ENCODE results near the gene RXRA. TPM values are rescaled to one million over a fixed set of nuclear protein-coding genes. Genes with fewer than 3 reads are reported as not detected.

Gene RXRA
- total and polyA plus RNA-seq, 2 of the 4 experiments (the other 2 are of a cell fraction), result 7.5 to 17.9 TPM

GRCh38 chr9:134400283-134400682 is 74.0 kb downstream of the RXRA start:
- Histone ChIP-seq H3K18ac (ENCODE audit: low read depth, low read length) (no peak overlapping the region), H3K36me3 (ENCODE audit: control insufficient read depth, insufficient read depth, low read length) (peaks cover 8% of the 10 kb centered on the region; the same call in 1 of the 2 replicates), H3K9me3 (ENCODE audit: control insufficient read depth, insufficient read depth, low read length) (peaks cover 5% of the 10 kb centered on the region), H3K9me1 (ENCODE audit: insufficient read depth, low read length) (peaks cover 13% of the 10 kb centered on the region; the same call in 1 of the 2 replicates), H2AK5ac (ENCODE audit: low read depth, low read length) (no peak overlapping the region), H2AK9ac (replicated peaks; ENCODE audit: low read depth, low read length, poor library complexity) (no peak overlapping the region), H4K91ac (ENCODE audit: insufficient read depth, low read depth, low read length) (no peak overlapping the region), H3K23ac (ENCODE audit: low read depth, low read length) (no peak overlapping the region), H4K8ac (ENCODE audit: low read depth in 2 of 2, low read length in 2 of 2) (no peak overlapping the region), H3K14ac (replicated peaks; ENCODE audit: low read depth, low read length) (no peak overlapping the region), H3K9ac (ENCODE audit: low read depth, low read length) (no peak overlapping the region), H3K4me2 (ENCODE audit: low read depth, low read length) (no peak overlapping the region), H3K27ac (ENCODE audit: insufficient read depth, low read length) (no peak overlapping the region), H2BK5ac (ENCODE audit: low read depth, low read length, poor library complexity, severe bottlenecking) (no peak overlapping the region), H3K4me1 (ENCODE audit: control insufficient read depth, insufficient read depth, low read length) (peaks cover 16% of the 10 kb centered on the region), H3K4ac (ENCODE audit: low read depth, low read length) (no peak overlapping the region), H3K27me3 (ENCODE audit: control insufficient read depth, insufficient read depth, low read length) (no peaks in the 10 kb centered on the region), H2BK120ac (ENCODE audit: low read depth, low read length) (no peak overlapping the region), H3K4me3 (ENCODE audit: insufficient read depth, low read depth, low read length) (no peak overlapping the region), H2BK20ac (ENCODE audit: low read depth, low read length) (no peak overlapping the region), H3K79me1 (ENCODE audit: low read depth in 1 of 2, low read length in 2 of 2) (peaks cover 16 to 87% of the 10 kb centered on the region in 2 experiments), H4K5ac (ENCODE audit: low read depth, low read length) (no peak overlapping the region), H3K56ac (ENCODE audit: extremely low read depth, insufficient read depth, low read length) (no peak overlapping the region), H2AFZ (replicated peaks; ENCODE audit: low read length, poor library complexity) (no peak overlapping the region), H4K20me1 (ENCODE audit: insufficient read depth, low read length) (peaks cover 92% of the 10 kb centered on the region), H2BK15ac (ENCODE audit: low read depth, low read length) (no peak overlapping the region)
- intact Hi-C loops (cut with micrococcal nuclease) (no loop called here), dilution Hi-C loops (cut with HindIII; ENCODE audit: low sequenced_read_pairs, unreplicated experiment) (no loop called here), in situ Hi-C loops (cut with MboI; ENCODE audit: low sequenced_read_pairs) (loop anchor here (25.0 kb wide), 1 partner anchor 588 kb away; no protein-coding TSS in a partner anchor)
- ChIA-PET POLR2A (ENCODE audit: unreplicated experiment) (no interaction called here), CTCF (no interaction called here)
- DNase-seq, result no peak
- WGBS, 2 experiments (ENCODE audit: extremely low coverage in 2 of 2, insufficient read length in 1 of 2), result 63% methylated on average over 2 of the region's 10 CpGs; no CpG with 5 or more reads in 1 of the 2 experiments
- TF ChIP-seq CHD1 (IDR thresholded peaks at IDR 0.05; ENCODE audit: low read depth, low read length), result no peak
- no peak for TF ChIP-seq NFE2L2 (IDR thresholded peaks at IDR 0.05; ENCODE audit: low read depth, low read length)
- TF ChIP-seq MXI1 (IDR thresholded peaks at IDR 0.05; ENCODE audit: borderline replicate concordance, low read depth, low read length), result no peak
- ATAC-seq (ENCODE audit: low read depth), result no peak
- BruUV-seq (replicated peaks), result no TSS peak
